NCI-H187 treated with DMSO at 0.1 percent for 48 hours (cell line): Measurements from ENCODE around the gene GSG1L2.
"Not testable (repeated sequence)": the region's sequence is repeated elsewhere in the genome, so short reads cannot be mapped to it uniquely, and the experiment has no call there.

Source experiments
- DNase-seq: peaks from one replicate; lab custom pipeline; 2025; lab: John Stamatoyannopoulos, UW

Gene GSG1L2

GRCh38 chr17:9790316-9790715, 31.6 kb downstream of the GSG1L2 start:
- DNase-seq: no peak

- no peak for DNase-seq
Measured at GRCh38 chr17:9788601-9789000, 33.3 kb downstream of the GSG1L2 start.

- no peak for DNase-seq
Measured at GRCh38 chr17:9784544-9784943, 37.3 kb downstream of the GSG1L2 start.

GRCh38 chr17:9783465-9783864, 38.4 kb downstream of the GSG1L2 start:
- not testable (repeated sequence) for DNase-seq

GRCh38 chr17:9783050-9783449, 38.8 kb downstream of the GSG1L2 start:
- no peak for DNase-seq

- DNase-seq: no peak
Measured at GRCh38 chr17:9780552-9780951, 41.3 kb downstream of the GSG1L2 start.

GRCh38 chr17:9776911-9777310, 45.0 kb downstream of the GSG1L2 start:
- no peak for DNase-seq

- no peak for DNase-seq
Measured at GRCh38 chr17:9772658-9773057, 49.2 kb downstream of the GSG1L2 start.

GRCh38 chr17:9771465-9771864, 50.4 kb downstream of the GSG1L2 start:
- DNase-seq: no peak

GRCh38 chr17:9769036-9769695, 52.7 kb downstream of the GSG1L2 start:
- DNase-seq: no peak

GRCh38 chr17:9768381-9768934, 53.4 kb downstream of the GSG1L2 start:
- DNase-seq: no peak

GRCh38 chr17:9767432-9767991, 54.4 kb downstream of the GSG1L2 start:
- no peak for DNase-seq

GRCh38 chr17:9766970-9767369, 54.9 kb downstream of the GSG1L2 start:
- no peak for DNase-seq

- no peak for DNase-seq
Measured at GRCh38 chr17:9765322-9765721, 56.6 kb downstream of the GSG1L2 start.

- DNase-seq: no peak
Measured at GRCh38 chr17:9763643-9764042, 58.2 kb downstream of the GSG1L2 start.

GRCh38 chr17:9760266-9760665, 61.6 kb downstream of the GSG1L2 start:
- no peak for DNase-seq

- no peak for DNase-seq
Measured at GRCh38 chr17:9755083-9755482, 66.8 kb downstream of the GSG1L2 start.
